PC-3 (cell line): Measurements from ENCODE around the gene KRR1.

Source experiments
- EZH2 ChIP-seq: fragments of 300-600 bp; sonication (generic); IDR thresholded peaks from one replicate; pipeline ENCODE4 v1.6.1; 2017; ENCODE audit warnings: antibody characterized with exemption, mild to moderate bottlenecking, low read length; ENCODE audit not compliant: unreplicated experiment
- EZH2phosphoT487 ChIP-seq: fragments of 300-600 bp; sonication (generic); IDR thresholded peaks from 2 replicates; pipeline ENCODE4 v1.6.1; 2018; ENCODE audit warnings: mild to moderate bottlenecking, antibody characterized with exemption, low read length, borderline replicate concordance
- TF ChIP-seq, protein P1 (sequence below): fragments of 300-600 bp; sonication (generic); conservative IDR thresholded peaks from 2 replicates; pipeline ENCODE4 v1.5.1; 2017; ENCODE audit warnings: antibody characterized with exemption, low read depth, mild to moderate bottlenecking, low read length

DNA sequence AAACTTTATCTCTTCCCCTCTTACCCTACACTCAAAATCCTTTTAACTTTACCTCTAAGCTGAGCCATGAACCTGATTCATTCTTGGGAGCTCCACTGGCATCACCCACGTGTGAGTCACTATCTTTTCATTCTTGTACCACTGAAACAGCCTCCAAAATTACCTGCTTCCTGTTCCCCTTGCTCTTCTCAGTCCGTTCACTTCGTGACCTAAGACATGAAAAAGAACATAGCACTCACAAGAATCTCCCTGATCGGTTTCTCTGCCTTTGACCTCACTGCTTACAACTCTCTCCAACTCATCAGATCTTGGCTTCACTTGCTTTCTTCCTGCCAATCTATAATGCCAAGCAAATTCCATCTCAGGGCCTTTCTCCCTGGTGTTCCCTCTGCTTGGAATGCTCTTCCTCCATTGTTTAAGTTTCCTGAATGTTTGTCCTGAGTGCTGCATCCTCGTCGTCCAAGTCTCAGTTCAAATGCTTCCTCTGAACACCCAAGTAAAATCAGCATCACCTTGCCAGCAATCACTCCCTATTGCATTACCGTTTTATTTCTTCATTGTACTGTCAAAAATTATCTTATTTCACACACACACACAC is 21.7 kb downstream of the KRR1 start:
- TF ChIP-seq, protein P1, sequence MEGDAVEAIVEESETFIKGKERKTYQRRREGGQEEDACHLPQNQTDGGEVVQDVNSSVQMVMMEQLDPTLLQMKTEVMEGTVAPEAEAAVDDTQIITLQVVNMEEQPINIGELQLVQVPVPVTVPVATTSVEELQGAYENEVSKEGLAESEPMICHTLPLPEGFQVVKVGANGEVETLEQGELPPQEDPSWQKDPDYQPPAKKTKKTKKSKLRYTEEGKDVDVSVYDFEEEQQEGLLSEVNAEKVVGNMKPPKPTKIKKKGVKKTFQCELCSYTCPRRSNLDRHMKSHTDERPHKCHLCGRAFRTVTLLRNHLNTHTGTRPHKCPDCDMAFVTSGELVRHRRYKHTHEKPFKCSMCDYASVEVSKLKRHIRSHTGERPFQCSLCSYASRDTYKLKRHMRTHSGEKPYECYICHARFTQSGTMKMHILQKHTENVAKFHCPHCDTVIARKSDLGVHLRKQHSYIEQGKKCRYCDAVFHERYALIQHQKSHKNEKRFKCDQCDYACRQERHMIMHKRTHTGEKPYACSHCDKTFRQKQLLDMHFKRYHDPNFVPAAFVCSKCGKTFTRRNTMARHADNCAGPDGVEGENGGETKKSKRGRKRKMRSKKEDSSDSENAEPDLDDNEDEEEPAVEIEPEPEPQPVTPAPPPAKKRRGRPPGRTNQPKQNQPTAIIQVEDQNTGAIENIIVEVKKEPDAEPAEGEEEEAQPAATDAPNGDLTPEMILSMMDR, result no peak
- TF ChIP-seq EZH2 (no peak), EZH2phosphoT487 (no peak)
